IPS-NIHi11 (cell line): ENCODE measurements around the gene SH2D3C.
"Not testable (repeated sequence)": the region's sequence is repeated elsewhere in the genome, so short reads cannot be mapped to it uniquely, and the experiment has no call there.

Source experiments
- DNase-seq: peaks from one replicate; pipeline ENCODE4 v3.0.0; 2012; ENCODE audit warnings: mixed read lengths, low spot score

Gene SH2D3C

DNA sequence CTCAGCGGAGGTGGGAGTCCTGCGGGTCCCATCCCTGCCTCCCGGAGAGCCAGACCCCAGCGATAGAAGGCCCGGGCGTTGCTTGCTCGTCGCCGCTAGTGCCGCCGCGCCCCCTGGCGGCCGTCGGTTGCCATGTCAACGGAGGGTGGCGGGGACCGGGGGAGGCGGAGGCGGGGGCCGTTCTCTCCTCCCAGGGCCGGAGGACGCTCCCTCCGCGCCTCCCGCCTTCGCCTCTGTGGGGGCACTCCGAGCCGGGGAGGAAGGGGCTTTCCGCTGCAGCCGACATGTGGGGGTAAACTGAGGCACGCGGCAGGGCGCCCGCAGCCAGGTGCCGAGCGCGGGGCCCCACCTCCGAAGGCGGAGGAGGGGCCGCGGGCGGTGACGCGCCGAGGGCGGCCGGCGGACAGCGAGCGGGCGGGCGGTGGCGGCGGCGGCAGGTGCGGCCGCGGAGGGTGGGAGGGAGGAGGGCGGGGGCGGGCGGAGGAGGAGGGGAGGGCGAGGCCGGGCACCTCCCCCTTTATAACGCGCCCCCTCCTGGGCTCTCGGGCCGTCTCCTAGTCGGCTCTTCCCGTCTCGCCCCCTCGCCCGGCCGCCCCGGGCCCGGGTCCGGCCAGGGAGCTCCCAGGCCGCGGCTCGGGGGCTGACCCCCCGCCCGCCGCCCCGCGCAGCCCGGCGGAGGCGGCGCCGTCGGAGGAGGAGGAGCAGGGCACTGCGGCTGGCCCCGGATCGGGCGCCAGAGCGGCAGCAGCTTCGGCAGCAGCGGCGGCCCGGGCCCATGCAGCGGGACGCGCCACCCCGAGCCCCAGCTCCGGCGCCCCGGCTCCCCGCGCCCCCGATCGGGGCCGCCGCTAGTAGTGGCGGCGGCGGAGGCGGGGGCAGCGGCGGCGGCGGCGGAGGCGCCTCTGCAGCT, 6.8 kb upstream of the SH2D3C start:
- DNase-seq: peak; percentile 93

DNA sequence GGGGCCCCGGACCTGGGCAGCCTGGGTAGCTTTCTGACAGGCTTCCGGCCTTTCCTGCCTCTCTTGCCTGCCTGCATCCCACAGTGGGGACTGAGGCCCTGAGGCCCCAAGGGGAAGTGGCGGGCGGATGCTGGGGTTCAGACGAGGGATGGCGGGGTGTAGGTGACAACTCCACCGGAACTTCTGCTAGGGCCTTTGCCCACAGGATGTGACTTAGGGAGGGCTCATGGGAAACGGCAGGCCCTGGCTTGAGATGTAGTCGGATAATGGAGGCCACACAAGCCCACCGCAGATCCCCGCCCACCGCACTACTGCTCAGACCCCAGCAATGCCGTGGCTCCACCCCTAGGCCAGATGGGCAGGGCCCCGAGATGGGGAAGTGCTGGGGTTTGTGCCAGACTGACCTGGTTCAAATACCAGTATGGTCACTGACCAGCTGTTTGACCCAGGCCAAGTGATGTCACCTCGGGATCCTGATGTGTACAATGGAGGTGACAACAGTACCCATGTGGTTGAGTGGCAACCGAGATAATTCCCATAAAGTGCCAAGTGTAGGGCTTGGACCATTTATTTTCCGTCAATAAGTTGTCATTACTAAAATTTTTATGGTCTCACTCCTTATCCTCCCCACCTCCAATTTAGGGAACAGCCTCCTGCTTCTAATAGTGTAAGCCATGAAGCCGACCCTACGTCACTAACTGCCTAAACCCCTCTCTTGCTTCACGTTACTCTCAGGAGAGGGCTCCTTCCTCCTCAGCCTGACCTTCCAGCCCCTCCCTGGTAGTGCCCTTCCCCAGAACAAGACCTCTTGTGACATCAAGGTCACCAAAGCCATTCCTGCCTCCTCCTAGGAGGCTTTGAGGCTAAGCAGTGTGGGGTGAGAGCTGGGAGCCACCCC, 4.9 kb upstream of the SH2D3C start:
- no peak for DNase-seq

- no peak for DNase-seq
Observed at GRCh38 chr9:127781806-127782205, 3.3 kb upstream of the SH2D3C start.

- DNase-seq: not testable (repeated sequence)
Observed at GRCh38 chr9:127780909-127781308, 2.4 kb upstream of the SH2D3C start.

DNA sequence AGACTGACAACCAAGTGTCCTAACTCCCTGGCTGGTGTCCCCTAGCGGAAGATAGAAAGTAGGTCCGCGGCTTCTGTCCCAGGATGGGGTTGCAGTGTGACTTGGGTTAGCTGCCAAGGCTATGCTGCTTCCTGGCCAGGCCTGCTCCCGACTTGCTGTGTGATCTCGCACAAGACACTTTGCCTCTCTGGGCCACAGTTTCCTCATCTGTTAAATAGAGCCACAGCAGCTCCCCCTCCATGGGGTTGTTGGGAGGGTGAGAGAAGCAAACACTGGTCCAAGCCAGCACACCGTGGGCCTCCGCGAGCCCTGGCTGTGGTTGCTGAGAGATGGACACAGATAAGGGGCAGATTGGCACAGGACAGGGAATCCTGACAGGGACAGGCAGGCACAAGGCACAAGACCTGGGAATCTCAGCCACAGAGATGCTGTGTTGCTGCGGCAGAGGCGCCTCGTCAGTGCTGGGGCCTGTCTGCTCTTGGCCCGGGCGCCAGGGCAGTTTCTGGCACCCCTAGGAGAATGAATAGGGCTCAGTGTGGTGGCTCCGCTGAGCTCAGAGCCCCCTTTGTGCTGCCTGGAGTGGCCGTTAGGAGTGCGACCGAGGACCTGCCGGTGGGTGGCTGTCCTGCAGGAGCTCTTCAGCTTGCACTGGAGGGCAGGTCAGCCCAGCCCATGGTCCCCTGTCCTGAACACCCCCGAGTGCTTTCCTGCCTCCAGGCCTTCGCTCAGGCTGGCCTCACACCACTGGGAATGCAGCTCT, 1.8 kb upstream of the SH2D3C start:
- no peak for DNase-seq

GRCh38 chr9:127779136-127779981, 893 bp upstream of the SH2D3C start:
- DNase-seq: no peak

- DNase-seq: no peak
Observed at GRCh38 chr9:127777368-127777980, 992 bp downstream of the SH2D3C start.

DNA sequence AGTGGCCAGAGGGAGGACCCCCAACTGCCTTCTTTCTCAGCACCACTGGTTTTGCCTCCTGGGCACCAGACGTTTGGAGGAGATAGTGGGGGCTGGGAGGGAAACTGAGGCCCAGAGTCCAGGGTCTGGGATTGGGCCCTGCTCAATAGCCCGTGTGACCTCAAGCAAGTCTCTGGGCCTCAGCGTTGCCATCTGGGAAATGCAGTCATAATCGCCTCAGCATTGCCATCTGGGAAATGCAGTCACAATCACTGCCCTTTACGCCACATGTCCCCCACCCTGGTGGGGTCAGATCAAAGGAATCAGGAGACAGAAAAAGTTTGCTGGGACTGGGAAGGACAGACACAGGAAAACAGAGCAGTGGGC, 1.6 kb downstream of the SH2D3C start:
- DNase-seq: no peak

DNA sequence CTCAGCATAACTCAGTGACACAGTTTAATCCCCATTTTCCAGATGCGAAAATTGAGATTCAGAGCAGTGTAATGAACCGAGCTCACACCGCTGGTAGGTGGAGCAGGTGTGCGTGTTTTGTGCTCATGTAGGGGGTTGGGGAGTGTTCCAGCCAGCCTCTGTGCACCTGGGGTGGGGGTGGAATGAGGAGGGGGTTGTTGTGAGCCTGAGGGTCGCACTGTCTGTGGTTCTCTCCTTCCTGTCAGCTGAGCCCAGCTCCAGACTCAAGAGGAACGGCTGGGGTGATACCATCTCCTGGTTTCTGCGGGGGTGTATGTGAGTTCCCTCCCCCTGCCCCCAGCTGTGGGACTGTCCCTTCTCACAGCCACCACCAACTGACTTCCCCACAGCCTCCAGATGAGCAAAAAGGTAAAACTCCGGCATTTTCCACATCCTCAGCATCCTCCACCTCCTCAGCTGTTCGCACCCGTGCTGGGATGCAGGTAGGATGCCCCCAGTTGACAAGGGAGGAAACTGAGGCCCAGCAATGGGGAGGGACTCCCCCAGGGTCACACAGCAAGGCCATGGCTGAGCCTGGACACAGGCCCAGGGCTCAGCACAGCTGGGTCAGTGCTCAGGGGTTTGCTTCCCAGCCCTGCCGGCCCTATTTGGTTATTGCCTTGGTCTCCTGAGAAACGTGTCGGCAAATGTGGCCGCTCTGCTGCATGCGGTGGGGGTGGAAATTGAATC, 2.1 kb downstream of the SH2D3C start:
- DNase-seq: no peak

GRCh38 chr9:127773981-127774380, 4.5 kb downstream of the SH2D3C start:
- no peak for DNase-seq

DNA sequence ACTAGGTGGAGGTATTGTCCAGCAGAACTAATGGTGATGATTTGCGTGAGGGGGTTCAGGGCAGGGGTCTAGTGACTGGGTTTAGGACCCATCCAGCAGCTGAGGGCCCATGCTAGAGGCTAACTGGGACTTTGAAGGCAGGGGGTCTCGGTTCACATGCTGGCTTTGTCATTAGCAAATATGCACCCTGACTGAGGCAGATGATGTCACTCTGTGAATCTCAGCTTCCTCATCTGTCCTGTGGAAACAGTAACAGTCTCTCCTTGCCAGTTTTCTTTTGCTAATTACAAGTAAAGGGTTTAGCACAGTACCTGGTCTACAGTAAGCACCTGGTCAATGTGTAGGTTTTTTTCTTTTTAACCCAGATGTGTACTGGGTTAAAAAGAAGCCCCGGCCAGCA, 5.2 kb downstream of the SH2D3C start:
- DNase-seq: no peak

- DNase-seq: no peak
Observed at GRCh38 chr9:127772603-127773002, 5.9 kb downstream of the SH2D3C start.

DNA sequence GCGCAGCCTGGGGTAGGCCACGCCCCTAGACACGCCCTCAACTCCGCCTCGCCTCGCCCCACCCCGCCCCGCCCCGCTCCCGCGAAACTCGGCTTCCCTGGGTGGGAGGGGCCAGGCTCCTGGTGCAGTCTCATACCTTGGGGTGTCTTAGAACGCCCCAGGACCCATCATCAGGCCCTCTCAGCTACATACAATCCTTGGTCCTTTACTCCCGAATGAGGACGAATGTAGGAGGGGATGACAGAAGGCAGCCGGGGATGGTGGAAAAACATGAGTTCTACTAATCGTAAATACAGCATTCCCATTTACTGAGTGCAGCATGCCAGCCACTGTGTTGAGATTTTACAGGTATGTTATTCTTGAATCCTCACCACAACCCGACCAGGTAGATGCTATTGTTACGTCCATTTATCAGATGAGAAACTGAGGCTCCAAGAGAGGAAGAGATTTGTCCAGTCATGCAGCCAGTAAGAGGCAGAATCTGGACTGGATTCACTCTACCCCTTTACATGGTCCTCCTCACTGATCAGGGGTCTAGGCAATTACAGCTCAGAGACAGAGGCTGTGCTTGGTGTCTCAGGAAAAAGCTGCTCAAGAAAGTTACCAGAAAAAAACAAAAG, 6.8 kb downstream of the SH2D3C start:
- no peak for DNase-seq

- peak; percentile 98 for DNase-seq
Observed at GRCh38 chr9:127770905-127771569, 7.4 kb downstream of the SH2D3C start.

GRCh38 chr9:127770583-127770904, 7.9 kb downstream of the SH2D3C start:
- DNase-seq: no peak

DNA sequence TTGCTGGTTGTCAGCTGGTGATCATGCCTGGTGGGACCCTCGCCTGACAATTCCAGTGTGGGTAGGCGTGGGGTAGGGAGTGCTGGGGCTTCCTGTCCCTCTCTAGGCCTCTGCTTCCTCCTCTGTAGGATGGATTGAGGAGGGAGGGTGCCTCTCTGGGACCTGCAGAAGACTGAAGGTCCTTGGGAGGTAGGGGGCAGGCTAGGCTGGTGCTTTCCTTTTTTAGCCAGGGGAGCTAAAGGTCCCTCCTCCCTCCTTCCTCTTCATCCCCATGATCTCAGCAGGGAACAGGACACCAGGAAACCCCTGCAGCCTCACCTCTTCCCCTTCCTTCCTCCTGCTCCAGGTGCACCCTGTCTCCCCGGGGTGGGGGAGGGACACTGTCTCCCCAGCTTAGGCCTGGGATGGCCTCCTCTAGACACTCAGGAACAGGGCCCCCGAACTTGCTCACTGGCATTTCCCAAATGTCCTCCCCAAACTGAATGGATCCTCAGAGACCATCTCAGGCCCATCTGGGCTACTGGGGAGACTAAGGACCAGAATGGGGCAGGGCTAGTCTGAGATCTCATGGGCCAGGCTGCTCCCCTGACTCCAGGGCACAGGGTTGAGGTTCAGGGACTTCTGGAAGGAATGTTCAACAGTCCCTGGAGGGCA, 8.4 kb downstream of the SH2D3C start:
- no peak for DNase-seq

DNA sequence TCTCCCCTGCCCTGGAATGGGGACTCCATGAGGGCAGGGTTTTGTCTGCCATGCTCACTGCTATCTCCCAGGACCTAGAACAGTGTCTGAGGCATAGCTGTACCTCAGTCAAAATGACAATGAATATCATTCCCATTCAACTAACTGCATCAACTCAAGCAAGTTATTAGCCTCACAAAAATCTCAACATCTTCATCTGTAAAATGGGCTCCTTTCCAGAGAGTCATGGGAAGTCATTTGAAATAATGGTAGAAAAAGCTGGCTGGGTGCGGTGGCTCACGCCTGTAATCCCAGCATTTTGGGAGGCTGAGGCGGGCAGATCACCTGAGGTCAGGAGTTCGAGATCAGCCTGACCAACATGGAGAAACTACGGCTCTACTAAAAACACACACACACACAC, 9.4 kb downstream of the SH2D3C start:
- DNase-seq: no peak

- DNase-seq: no peak
Observed at GRCh38 chr9:127768698-127769097, 9.8 kb downstream of the SH2D3C start.

- no peak for DNase-seq
Observed at GRCh38 chr9:127767909-127768331, 10.5 kb downstream of the SH2D3C start.
